HepG2 (cell line): ENCODE data around the gene HYAL1. TPM values are rescaled to one million over a fixed set of nuclear protein-coding genes. Genes with fewer than 3 reads are reported as not detected.

ENCODE experiments used
- HNF4A ChIP-seq: sonication (generic); formaldehyde crosslinking; IDR thresholded peaks from 2 replicates; pipeline ENCODE4 v1.4.0; 2020; ENCODE audit warnings: missing genetic modification reagents
- NCOA2 ChIP-seq: sonication (generic); formaldehyde crosslinking; IDR thresholded peaks from 2 replicates; pipeline ENCODE4 v1.8.0; 2022; ENCODE audit warnings: inconsistent platforms
- NFE2 ChIP-seq: sonication (generic); formaldehyde crosslinking; IDR thresholded peaks from 2 replicates; pipeline ENCODE4 v1.4.0; 2020; ENCODE audit warnings: missing genetic modification reagents
- ZFP82 ChIP-seq: sonication (generic); formaldehyde crosslinking; IDR thresholded peaks from 2 replicates; pipeline ENCODE4 v1.5.1; 2020; ENCODE audit warnings: mild to moderate bottlenecking, missing genetic modification reagents, borderline replicate concordance
- ZNF468 ChIP-seq: sonication (generic); formaldehyde crosslinking; IDR thresholded peaks from 2 replicates; pipeline ENCODE4 v1.8.0; 2022; ENCODE audit warnings: mild to moderate bottlenecking, moderate library complexity, missing genetic modification reagents
- ZNF687 ChIP-seq: sonication (generic); formaldehyde crosslinking; IDR thresholded peaks from 2 replicates; pipeline ENCODE4 v1.5.1; 2020; ENCODE audit warnings: mild to moderate bottlenecking, missing genetic modification reagents, moderate library complexity
- polyA plus RNA-seq, 8 experiments: library from polyadenylated mRNA; depleted of rRNA in 3 of 8; stranded (reverse) in 7 of 8; unstranded in 1 of 8; fragments of >200 nt; fragmentation: Illumina TruSeq in 4 of 8; extraction: Trizol in 4 of 8; gene quantifications; 2 replicates each; pipeline versions ENCODE4 v1.2.1 to v1.2.3, GENCODE V29; 2011 to 2016; ENCODE audit warnings: low read depth in 4 of 8, missing spikeins in 1 of 8, mixed read lengths in 1 of 8; ENCODE audit not compliant: insufficient read depth in 1 of 8
- total RNA-seq, 5 experiments: library from RNA; depleted of rRNA; stranded (reverse); fragments of >200 nt; fragmentation: Illumina TruSeq; extraction: Trizol; gene quantifications; 2 replicates each; pipeline ENCODE4 v1.2.3, GENCODE V29; 2016; ENCODE audit warnings: low read depth in 1 of 5
- TF ChIP-seq, protein P1 (sequence below), 2 experiments: sonication (generic) in 1 of 2; formaldehyde crosslinking in 1 of 2; IDR thresholded peaks; 2 replicates each; pipeline versions ENCODE4 v1.5.1 to v1.6.1; 2011 to 2020; ENCODE audit warnings: borderline replicate concordance in 1 of 2, low read depth in 1 of 2, low read length in 1 of 2, mild to moderate bottlenecking in 1 of 2, missing genetic modification reagents in 1 of 2, moderate library complexity in 1 of 2
- TF ChIP-seq, protein P2 (sequence below): sonication (generic); formaldehyde crosslinking; IDR thresholded peaks from 2 replicates; pipeline ENCODE4 v1.5.0; 2020; ENCODE audit warnings: missing genetic modification reagents

The HYAL1 gene
- total and polyA plus RNA-seq, 2 of the 13 experiments (the other 11 are each of a cell fraction or from before 2014, with no cell fraction given), result 76.5 to 193 TPM

DNA sequence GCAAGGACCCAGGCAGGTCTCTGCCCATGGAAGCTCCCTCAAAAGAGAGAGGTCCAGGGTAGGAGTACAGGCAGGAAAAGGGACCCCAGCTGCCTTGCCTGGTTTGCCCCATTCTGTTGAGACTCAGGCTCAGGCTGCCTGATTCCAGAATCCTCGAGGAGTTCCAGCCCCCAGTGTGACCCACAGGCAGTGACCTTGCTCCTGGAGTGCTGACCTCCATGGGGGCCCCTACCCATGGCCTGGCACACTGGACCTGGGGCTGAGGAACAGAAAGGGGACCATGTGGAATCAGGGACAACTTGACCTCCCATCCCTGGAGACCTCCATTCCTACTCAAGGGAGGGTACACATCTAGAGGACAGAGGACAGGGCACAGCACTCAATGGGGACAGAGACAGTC, 37.8 kb downstream of the HYAL1 start (continued):
- TF ChIP-seq ZNF687 (0 out of 2 replicates have a peak, but pooled peaks have one; percentile 2), NCOA2 (CRISPR knock-in tag) (no peak), ZFP82 (CRISPR knock-in tag) (no peak), ZNF468 (CRISPR knock-in tag) (no peak), NFE2 (CRISPR knock-in tag) (no peak), HNF4A (no peak)
- TF ChIP-seq, protein P1, sequence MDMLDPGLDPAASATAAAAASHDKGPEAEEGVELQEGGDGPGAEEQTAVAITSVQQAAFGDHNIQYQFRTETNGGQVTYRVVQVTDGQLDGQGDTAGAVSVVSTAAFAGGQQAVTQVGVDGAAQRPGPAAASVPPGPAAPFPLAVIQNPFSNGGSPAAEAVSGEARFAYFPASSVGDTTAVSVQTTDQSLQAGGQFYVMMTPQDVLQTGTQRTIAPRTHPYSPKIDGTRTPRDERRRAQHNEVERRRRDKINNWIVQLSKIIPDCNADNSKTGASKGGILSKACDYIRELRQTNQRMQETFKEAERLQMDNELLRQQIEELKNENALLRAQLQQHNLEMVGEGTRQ (IDR thresholded peaks at IDR 0.05; ENCODE audit: low read depth, low read length), result no peak
- TF ChIP-seq, protein P1 (CRISPR knock-in tag; IDR thresholded peaks at IDR 0.05; ENCODE audit: borderline replicate concordance), result no peak
- TF ChIP-seq, protein P2, sequence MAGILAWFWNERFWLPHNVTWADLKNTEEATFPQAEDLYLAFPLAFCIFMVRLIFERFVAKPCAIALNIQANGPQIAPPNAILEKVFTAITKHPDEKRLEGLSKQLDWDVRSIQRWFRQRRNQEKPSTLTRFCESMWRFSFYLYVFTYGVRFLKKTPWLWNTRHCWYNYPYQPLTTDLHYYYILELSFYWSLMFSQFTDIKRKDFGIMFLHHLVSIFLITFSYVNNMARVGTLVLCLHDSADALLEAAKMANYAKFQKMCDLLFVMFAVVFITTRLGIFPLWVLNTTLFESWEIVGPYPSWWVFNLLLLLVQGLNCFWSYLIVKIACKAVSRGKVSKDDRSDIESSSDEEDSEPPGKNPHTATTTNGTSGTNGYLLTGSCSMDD, result no peak
